C4-2B (cell line): Measurements from ENCODE around the gene SHF.
A peak's percentile ranks its signal among the peaks of the same experiment; 100 is the strongest.

ENCODE experiments used
- H3K27ac ChIP-seq: fragments of 450-650 bp; 2 replicates; pipeline ENCODE4 v1.5.1; 2017
- ZFX ChIP-seq: fragments of 450-650 bp; IDR thresholded peaks from 2 replicates; pipeline ENCODE4 v1.6.1; 2017
- TF ChIP-seq, protein P1 (sequence below): fragments of 450-650 bp; conservative IDR thresholded peaks from 2 replicates; pipeline ENCODE4 v1.5.1; 2017; ENCODE audit warnings: mild to moderate bottlenecking

Gene SHF

DNA sequence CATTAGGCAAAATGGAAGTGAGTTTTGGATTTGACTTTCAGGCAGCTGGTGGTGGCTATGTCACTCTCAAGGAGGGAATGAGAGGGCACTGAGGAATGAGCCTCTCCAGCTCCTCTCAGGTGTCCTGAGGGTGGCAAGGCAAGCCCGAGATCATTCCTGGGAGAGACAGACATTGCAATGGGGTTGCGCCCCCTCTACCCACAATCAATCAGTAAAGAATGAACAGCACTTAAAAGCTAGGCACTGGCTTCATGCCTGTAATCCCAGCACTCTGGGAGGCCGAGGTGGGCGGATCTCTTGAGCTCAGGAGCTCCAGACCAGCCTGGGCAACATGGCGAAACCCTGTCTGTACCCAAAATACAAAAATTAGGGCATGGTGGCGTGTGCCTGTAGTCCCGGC lies 14.1 kb upstream of the SHF start:
- no peak for TF ChIP-seq ZFX
- TF ChIP-seq, protein P1, sequence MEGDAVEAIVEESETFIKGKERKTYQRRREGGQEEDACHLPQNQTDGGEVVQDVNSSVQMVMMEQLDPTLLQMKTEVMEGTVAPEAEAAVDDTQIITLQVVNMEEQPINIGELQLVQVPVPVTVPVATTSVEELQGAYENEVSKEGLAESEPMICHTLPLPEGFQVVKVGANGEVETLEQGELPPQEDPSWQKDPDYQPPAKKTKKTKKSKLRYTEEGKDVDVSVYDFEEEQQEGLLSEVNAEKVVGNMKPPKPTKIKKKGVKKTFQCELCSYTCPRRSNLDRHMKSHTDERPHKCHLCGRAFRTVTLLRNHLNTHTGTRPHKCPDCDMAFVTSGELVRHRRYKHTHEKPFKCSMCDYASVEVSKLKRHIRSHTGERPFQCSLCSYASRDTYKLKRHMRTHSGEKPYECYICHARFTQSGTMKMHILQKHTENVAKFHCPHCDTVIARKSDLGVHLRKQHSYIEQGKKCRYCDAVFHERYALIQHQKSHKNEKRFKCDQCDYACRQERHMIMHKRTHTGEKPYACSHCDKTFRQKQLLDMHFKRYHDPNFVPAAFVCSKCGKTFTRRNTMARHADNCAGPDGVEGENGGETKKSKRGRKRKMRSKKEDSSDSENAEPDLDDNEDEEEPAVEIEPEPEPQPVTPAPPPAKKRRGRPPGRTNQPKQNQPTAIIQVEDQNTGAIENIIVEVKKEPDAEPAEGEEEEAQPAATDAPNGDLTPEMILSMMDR: no peak
- H3K27ac ChIP-seq: no peak overlapping the region

DNA sequence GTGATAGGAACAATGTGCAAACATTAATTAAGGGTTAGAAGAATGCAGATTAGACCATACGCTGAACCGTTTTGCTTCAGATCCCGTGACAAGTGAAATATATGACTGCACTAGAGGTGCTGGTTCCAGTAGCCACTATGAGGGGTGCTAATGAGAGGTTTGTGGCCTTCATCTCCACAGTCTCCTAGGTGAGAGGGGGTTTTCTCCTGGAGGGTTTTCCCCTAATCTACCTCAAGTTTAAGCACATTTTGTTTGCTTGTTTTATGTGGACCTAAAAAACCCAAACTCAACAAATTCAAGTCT lies 13.7 kb upstream of the SHF start:
- no peak for TF ChIP-seq ZFX
- TF ChIP-seq, protein P1: no peak
- H3K27ac ChIP-seq: no peak overlapping the region

DNA sequence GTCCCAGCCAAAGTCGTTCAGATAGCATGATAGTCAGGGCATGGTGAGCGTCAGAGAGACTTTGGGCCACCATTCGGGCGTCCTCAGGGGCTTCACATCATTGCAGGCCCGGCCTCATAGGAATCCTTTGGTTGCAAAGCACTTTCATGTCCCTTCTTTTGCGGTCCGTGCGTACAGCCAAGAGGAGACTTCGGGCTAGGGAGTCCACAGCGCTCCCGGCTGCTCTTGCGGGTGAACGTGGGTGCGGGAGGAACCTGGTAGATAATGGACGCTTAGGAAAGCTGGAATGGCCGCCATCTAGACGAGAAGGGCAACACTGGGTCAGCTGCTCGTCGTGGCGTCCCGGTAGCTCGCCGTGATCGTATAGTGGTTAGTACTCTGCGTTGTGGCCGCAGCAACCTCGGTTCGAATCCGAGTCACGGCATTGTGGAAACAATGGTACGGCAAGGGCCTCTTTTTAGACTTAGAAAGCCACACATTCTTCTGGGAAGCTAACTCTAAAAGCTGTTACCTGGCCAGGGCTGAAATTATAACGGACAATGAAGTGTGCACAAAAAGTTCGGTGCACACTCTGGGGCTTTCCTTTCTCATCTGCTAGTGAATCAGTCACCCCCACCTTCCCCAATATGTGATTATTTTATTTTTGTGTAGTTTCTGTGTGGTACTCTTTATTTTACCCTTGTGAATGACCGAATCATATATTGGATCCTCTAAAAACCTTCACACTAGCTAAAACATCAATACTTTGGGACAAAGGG lies 13.2 kb upstream of the SHF start:
- peak overlapping the region; percentile 81 for H3K27ac ChIP-seq
- TF ChIP-seq ZFX: no peak
- TF ChIP-seq, protein P1: no peak

DNA sequence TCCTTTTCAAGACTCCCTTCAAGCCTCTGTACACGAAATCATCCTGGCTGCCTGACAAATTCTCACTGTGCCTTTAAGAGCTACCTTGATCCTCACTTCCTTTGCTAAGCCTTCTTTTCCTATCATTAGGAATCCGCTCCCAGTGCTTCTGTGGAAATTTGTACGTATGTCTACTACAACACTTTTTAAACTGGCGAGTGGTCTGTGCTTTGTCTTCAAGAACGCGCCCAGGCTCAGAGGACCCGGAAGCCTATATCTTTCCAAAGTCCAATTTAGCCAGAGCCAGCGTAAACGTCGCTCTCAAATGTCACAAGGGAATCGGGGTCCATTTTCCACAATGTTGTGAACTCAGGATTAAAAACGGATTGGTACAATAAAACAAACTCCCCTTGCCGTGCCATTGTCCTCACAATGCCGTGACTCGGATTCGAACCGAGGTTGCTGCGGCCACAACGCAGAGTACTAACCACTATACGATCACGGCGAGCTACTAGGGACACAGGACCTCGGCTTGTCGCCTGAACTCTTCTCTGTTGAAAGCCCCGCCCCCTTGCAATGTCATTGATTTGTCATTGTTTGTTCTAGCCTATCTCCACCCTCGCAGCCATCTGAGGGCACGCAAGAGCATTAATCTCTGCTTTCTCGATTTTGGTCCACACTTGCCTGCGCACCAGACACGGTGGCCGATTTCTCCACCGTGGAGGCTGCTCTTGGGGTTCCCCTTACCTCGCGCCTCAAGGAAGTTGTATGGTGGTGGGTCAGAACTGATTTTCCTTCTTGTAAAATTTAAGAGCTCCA lies 12.4 kb upstream of the SHF start:
- no peak for TF ChIP-seq ZFX
- TF ChIP-seq, protein P1: no peak
- H3K27ac ChIP-seq: peak overlapping the region; percentile 81

DNA sequence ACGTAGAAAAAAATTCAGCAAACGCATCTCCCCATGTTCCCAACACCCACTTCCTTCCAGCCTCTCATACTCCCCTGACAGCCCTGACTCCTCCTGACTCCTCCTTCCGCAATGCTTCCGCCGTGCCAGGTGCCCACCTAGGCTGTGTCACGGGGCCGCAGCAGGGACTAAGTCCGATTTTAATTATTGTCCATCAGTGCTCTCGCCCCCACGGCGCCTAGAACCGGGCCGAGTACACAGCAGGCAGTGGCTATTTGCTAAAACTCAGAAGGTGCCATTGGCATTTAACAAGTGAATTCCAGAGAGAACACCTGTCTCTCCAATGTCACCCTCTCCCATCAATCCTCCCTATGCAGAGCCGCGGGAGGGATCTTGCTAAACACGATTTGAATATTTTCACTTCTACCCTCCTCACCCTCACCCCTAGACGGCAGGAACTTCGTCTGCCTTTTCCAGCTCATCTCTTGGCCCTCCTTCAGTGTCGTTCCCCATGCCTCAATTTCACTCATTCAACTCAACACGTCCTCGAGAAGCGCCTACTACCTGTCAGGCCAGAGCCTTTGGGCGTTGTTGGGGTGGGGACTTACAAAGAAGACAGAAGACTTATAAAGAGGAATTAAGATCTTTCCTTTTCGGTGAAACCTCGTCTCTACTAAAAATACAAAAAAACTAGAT lies 11.5 kb upstream of the SHF start:
- peak overlapping the region; percentile 81 for H3K27ac ChIP-seq
- TF ChIP-seq, protein P1: peak; percentile 37
- no peak for TF ChIP-seq ZFX

DNA sequence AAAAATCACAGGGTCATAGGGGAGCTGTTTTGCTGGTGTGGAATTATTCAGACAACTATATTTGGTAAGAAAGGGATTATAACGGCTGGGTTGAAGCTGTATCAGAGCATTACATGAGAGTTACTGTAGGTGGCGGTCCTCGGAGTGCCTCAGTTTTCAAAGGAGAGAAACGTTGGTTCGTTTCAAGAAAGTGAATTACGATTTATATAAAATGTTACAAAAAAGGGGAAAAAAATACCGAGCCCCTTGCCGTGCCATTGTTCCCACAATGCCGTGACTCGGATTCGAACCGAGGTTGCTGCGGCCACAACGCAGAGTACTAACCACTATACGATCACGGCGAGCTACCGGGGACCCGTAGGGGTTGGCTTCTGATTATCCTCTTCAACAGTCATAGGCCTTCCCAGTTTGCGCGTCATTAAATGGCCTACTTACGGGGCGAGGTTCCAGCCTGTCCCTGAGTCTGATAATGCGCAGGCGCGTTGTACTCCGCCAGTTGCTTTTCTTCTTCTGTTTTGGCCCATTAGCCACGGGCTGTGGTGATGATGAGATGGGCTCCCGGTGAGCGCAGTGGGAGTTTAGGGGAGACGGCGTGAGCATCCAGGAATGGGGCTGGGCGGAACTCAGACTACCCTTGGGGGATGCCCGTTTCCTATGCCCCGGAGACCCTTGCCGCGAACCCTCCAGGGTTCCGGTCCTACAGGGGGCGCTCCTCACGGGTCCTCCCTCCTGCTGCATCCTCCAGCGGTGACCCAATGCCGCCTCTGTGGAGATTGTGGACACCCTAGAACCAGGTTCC lies 10.8 kb upstream of the SHF start:
- H3K27ac ChIP-seq: peak overlapping the region; percentile 81
- TF ChIP-seq, protein P1: peak; percentile 93
- no peak for TF ChIP-seq ZFX
